ENCODE measurements around the gene LIN9. TPM values are rescaled to one million over a fixed set of nuclear protein-coding genes. Genes with fewer than 3 reads are reported as not detected.
"Not testable (repeated sequence)": the region's sequence is repeated elsewhere in the genome, so short reads cannot be mapped to it uniquely, and the experiment has no call there.

The LIN9 gene
- total and polyA plus RNA-seq, 2 donors (not counting 1 experiment from before 2014, with no cell fraction given): 2.3 to 2.8 TPM

- H3K4me2 ChIP-seq (ENCODE audit: extremely low read depth, insufficient read depth, low read length): no peak overlapping the region
- no peak for DNase-seq (ENCODE audit: low read depth in 2 of 2)
- no peaks in the 10 kb centered on the region for H3K4me1 ChIP-seq (ENCODE audit: control insufficient read depth, extremely low read depth, insufficient read depth, low read length)
- H3K79me2 ChIP-seq (ENCODE audit: control insufficient read depth, insufficient read depth, low read length): no peaks in the 10 kb centered on the region
- H3K27me3 ChIP-seq (ENCODE audit: control insufficient read depth, insufficient read depth, low read length): no peaks in the 10 kb centered on the region
- no peak overlapping the region for H3K9ac ChIP-seq (ENCODE audit: insufficient read depth, low read length)
- H3K27ac ChIP-seq (ENCODE audit: insufficient read depth, low read length): no peak overlapping the region
- H3K4me3 ChIP-seq (replicated peaks in 1 of 4; ENCODE audit: control extremely low read depth in 1 of 4, insufficient read depth in 1 of 4, low read depth in 3 of 4, low read length in 4 of 4): no peak overlapping the region
- TF ChIP-seq EZH2 (IDR thresholded peaks at IDR 0.05; ENCODE audit: low read length, missing control alignments): no peak
- TF ChIP-seq, protein P1, sequence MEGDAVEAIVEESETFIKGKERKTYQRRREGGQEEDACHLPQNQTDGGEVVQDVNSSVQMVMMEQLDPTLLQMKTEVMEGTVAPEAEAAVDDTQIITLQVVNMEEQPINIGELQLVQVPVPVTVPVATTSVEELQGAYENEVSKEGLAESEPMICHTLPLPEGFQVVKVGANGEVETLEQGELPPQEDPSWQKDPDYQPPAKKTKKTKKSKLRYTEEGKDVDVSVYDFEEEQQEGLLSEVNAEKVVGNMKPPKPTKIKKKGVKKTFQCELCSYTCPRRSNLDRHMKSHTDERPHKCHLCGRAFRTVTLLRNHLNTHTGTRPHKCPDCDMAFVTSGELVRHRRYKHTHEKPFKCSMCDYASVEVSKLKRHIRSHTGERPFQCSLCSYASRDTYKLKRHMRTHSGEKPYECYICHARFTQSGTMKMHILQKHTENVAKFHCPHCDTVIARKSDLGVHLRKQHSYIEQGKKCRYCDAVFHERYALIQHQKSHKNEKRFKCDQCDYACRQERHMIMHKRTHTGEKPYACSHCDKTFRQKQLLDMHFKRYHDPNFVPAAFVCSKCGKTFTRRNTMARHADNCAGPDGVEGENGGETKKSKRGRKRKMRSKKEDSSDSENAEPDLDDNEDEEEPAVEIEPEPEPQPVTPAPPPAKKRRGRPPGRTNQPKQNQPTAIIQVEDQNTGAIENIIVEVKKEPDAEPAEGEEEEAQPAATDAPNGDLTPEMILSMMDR (conservative IDR thresholded peaks at IDR 0.05 in 1 of 2, IDR thresholded peaks at IDR 0.05 in 1 of 2; ENCODE audit: low read depth in 1 of 2, low read length in 2 of 2): no peak
- H3K36me3 ChIP-seq (ENCODE audit: control insufficient read depth, insufficient read depth, low read length): no peaks in the 10 kb centered on the region
- no peaks in the 10 kb centered on the region for H3K9me3 ChIP-seq (ENCODE audit: control insufficient read depth, insufficient read depth, low read depth, low read length)
- H4K20me1 ChIP-seq (ENCODE audit: control insufficient read depth, extremely low read depth, insufficient read depth, low read length): no peaks in the 10 kb centered on the region
- no peak overlapping the region for H2AFZ ChIP-seq (ENCODE audit: low read length)
Observed at GRCh38 chr1:226344441-226345259, 35.7 kb upstream of the LIN9 start.

- H3K36me3 ChIP-seq (ENCODE audit: control insufficient read depth, insufficient read depth, low read length): no peaks in the 10 kb centered on the region
- H3K4me1 ChIP-seq (ENCODE audit: control insufficient read depth, extremely low read depth, insufficient read depth, low read length): no peaks in the 10 kb centered on the region
- TF ChIP-seq, protein P1 (conservative IDR thresholded peaks at IDR 0.05 in 1 of 2, IDR thresholded peaks at IDR 0.05 in 1 of 2; ENCODE audit: low read depth in 1 of 2, low read length in 2 of 2): no peak
- TF ChIP-seq EZH2 (IDR thresholded peaks at IDR 0.05; ENCODE audit: low read length, missing control alignments): no peak
- H3K79me2 ChIP-seq (ENCODE audit: control insufficient read depth, insufficient read depth, low read length): no peaks in the 10 kb centered on the region
- H4K20me1 ChIP-seq (ENCODE audit: control insufficient read depth, extremely low read depth, insufficient read depth, low read length): no peaks in the 10 kb centered on the region
- no peaks in the 10 kb centered on the region for H3K27me3 ChIP-seq (ENCODE audit: control insufficient read depth, insufficient read depth, low read length)
- no peak overlapping the region for H3K4me3 ChIP-seq (replicated peaks in 1 of 4; ENCODE audit: control extremely low read depth in 1 of 4, insufficient read depth in 1 of 4, low read depth in 3 of 4, low read length in 4 of 4)
- no peak overlapping the region for H3K27ac ChIP-seq (ENCODE audit: insufficient read depth, low read length)
- no peaks in the 10 kb centered on the region for H3K9me3 ChIP-seq (ENCODE audit: control insufficient read depth, insufficient read depth, low read depth, low read length)
- H3K9ac ChIP-seq (ENCODE audit: insufficient read depth, low read length): no peak overlapping the region
- DNase-seq (ENCODE audit: low read depth in 2 of 2): no peak
- no peak overlapping the region for H2AFZ ChIP-seq (ENCODE audit: low read length)
- H3K4me2 ChIP-seq (ENCODE audit: extremely low read depth, insufficient read depth, low read length): no peak overlapping the region
Observed at GRCh38 chr1:226342656-226343055, 33.7 kb upstream of the LIN9 start.

DNA sequence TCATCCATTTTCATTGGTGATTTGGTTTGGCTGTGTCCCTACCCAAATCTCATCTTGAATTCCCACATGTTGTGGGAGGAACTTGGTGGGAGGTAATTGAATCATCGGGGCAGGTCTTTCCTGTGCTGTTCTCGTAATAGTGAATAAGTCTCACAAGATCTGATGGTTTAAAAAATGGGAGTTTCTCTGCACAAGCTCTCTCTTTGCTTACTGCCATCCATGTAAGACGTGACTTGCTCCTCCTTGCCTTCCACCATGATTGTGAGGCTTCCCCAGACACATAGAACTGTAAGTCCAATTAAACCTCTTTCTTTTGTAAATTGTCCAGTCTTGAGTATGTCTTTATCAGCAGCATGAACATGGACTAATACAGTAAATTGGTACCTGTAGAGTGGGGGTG is 31.1 kb upstream of the LIN9 start:
- not testable (repeated sequence) for H3K4me3 ChIP-seq (replicated peaks in 1 of 4; ENCODE audit: control extremely low read depth in 1 of 4, insufficient read depth in 1 of 4, low read depth in 3 of 4, low read length in 4 of 4); DNase-seq (ENCODE audit: low read depth in 2 of 2); H3K27me3 ChIP-seq (ENCODE audit: control insufficient read depth, insufficient read depth, low read length); H3K27ac ChIP-seq (ENCODE audit: insufficient read depth, low read length); H3K36me3 ChIP-seq (ENCODE audit: control insufficient read depth, insufficient read depth, low read length); H2AFZ ChIP-seq (ENCODE audit: low read length); H3K79me2 ChIP-seq (ENCODE audit: control insufficient read depth, insufficient read depth, low read length); H3K4me1 ChIP-seq (ENCODE audit: control insufficient read depth, extremely low read depth, insufficient read depth, low read length); H3K4me2 ChIP-seq (ENCODE audit: extremely low read depth, insufficient read depth, low read length); H4K20me1 ChIP-seq (ENCODE audit: control insufficient read depth, extremely low read depth, insufficient read depth, low read length); H3K9ac ChIP-seq (ENCODE audit: insufficient read depth, low read length); H3K9me3 ChIP-seq (ENCODE audit: control insufficient read depth, insufficient read depth, low read depth, low read length)
